Spleen (tissue), 11 donors: Measurements from ENCODE around the gene ARMC3. TPM values are rescaled to one million over a fixed set of nuclear protein-coding genes. Genes with fewer than 3 reads are reported as not detected.

ENCODE experiments used
- DNase-seq: peaks from one replicate; pipeline ENCODE4 v3.0.0-alpha.2; 2020
- H3K27ac ChIP-seq, 8 donors: fragments of 200-600 bp; sonication (generic) in 7 of 8; 1 replicate in 4 of 8; 2 replicates in 4 of 8; pipeline versions ENCODE4 v1.5.0 to v1.8.0; 2016 to 2021; ENCODE audit warnings: inconsistent platforms in 4 of 8, mild to moderate bottlenecking in 4 of 8, moderate library complexity in 1 of 8
- H3K27me3 ChIP-seq, 7 donors: fragments of 200-600 bp; sonication (generic) in 6 of 7; replicated peaks in 1 of 7; 1 replicate in 4 of 7; 2 replicates in 3 of 7; pipeline versions ENCODE4 v1.5.0 to v1.8.0; 2016 to 2021; ENCODE audit warnings: inconsistent platforms in 3 of 7, mild to moderate bottlenecking in 1 of 7
- H3K36me3 ChIP-seq, 6 donors: fragments of 200-600 bp; sonication (generic) in 5 of 6; 1 replicate in 4 of 6; 2 replicates in 2 of 6; pipeline versions ENCODE4 v1.5.0 to v1.8.0; 2016 to 2021; ENCODE audit warnings: inconsistent platforms in 2 of 6
- H3K4me1 ChIP-seq, 6 donors: fragments of 200-600 bp; sonication (generic) in 5 of 6; 1 replicate in 3 of 6; 2 replicates in 3 of 6; pipeline versions ENCODE4 v1.5.0 to v1.8.0; 2016 to 2021; ENCODE audit warnings: inconsistent platforms in 3 of 6
- H3K4me3 ChIP-seq, 8 donors: fragments of 200-600 bp; sonication (generic) in 7 of 8; 1 replicate in 4 of 8; 2 replicates in 4 of 8; pipeline versions ENCODE4 v1.5.0 to v1.8.0; 2016 to 2021; ENCODE audit warnings: inconsistent platforms in 4 of 8, mild to moderate bottlenecking in 4 of 8, moderate library complexity in 2 of 8
- H3K9me3 ChIP-seq, 8 donors: fragments of 200-600 bp; sonication (generic) in 7 of 8; 1 replicate in 4 of 8; 2 replicates in 4 of 8; pipeline versions ENCODE4 v1.5.0 to v1.8.0; 2016 to 2021; ENCODE audit warnings: inconsistent platforms in 4 of 8
- POLR2A ChIP-seq, 3 donors: fragments of 450-650 bp; IDR thresholded peaks; one replicate each; pipeline ENCODE4 v1.5.1; 2017; ENCODE audit warnings: antibody characterized with exemption in 3 of 3, mild to moderate bottlenecking in 1 of 3
- POLR2AphosphoS5 ChIP-seq, 3 donors: sonication (generic); formaldehyde crosslinking; IDR thresholded peaks; one replicate each; pipeline ENCODE4 v1.5.1; 2017; ENCODE audit warnings: antibody characterized with exemption in 3 of 3
- whole genome bisulfite sequencing, 5 donors: extraction: QIAGEN DNeasy Blood & Tissue Kit in 3 of 5; methylation state at CpG; one replicate each; pipeline versions ENCODE4 v1.1.5 to v1.1.7; 2013 to 2018; 5-methylcytosine and 5-hydroxymethylcytosine counted together
- intact Hi-C: fragments of 100-400 bp; cut with DNase I; formaldehyde crosslinking; loops from one replicate; pipeline ENCODE4 v1.15.0; 2023; ENCODE audit warnings: low total_unique reads
- polyA plus RNA-seq, 3 donors: library from polyadenylated mRNA; stranded (reverse); fragments of 200-250 nt; gene quantifications; one replicate each; pipeline ENCODE4 v1.2.1, GENCODE V29; 2013
- total RNA-seq, 7 donors: library from RNA; depleted of rRNA in 3 of 7; stranded (reverse); fragments of >200 nt in 3 of 7; fragmentation: NEBNext Ultra II Directional in 4 of 7; extraction: Animal tissue kit (Norgen Biotek cat#: 25700) in 4 of 7; gene quantifications; one replicate each; pipeline versions ENCODE4 v1.1.0 to v1.2.1, GENCODE V29; 2016 to 2021
- TF ChIP-seq, protein P1 (sequence below), 11 experiments: fragments of 200-600 bp in 7 of 11; fragments of 450-650 bp in 4 of 11; sonication (generic) in 4 of 11; IDR thresholded peaks in 8 of 11; conservative IDR thresholded peaks in 3 of 11; 1 replicate in 7 of 11; 2 replicates in 4 of 11; pipeline versions ENCODE4 v1.4.0 to v1.8.0; 2016 to 2021; ENCODE audit warnings: antibody characterized with exemption in 11 of 11, inconsistent platforms in 4 of 11, mild to moderate bottlenecking in 1 of 11
- donor health status: healthy with polysubstance abuse.
- donor health status: DM: no; HTN: no; CAD: no; lungs with moderate emphysema.
- donor health status: DM: no; HTN: no; CAD: no.
- donor health status: Bipolar disorder and iron deficiency.
- donor health status: healthy.
- donor health status: DM: no; HTN: no; CAD: no.
- donor health status: DM: yes; HTN: yes; CAD: no.

The ARMC3 gene
- total and polyA plus RNA-seq, 10 donors, result 0.66 to 0.85 TPM; not detected in 8

GRCh38 chr10:23046027-23046426, 118.2 kb downstream of the ARMC3 start:
- 49 to 70% (median 64%) methylated on average over 4 of the region's 4 CpGs for WGBS, 5 donors
- H3K36me3 ChIP-seq, result no peaks in the 10 kb centered on the region
- TF ChIP-seq, protein P1, sequence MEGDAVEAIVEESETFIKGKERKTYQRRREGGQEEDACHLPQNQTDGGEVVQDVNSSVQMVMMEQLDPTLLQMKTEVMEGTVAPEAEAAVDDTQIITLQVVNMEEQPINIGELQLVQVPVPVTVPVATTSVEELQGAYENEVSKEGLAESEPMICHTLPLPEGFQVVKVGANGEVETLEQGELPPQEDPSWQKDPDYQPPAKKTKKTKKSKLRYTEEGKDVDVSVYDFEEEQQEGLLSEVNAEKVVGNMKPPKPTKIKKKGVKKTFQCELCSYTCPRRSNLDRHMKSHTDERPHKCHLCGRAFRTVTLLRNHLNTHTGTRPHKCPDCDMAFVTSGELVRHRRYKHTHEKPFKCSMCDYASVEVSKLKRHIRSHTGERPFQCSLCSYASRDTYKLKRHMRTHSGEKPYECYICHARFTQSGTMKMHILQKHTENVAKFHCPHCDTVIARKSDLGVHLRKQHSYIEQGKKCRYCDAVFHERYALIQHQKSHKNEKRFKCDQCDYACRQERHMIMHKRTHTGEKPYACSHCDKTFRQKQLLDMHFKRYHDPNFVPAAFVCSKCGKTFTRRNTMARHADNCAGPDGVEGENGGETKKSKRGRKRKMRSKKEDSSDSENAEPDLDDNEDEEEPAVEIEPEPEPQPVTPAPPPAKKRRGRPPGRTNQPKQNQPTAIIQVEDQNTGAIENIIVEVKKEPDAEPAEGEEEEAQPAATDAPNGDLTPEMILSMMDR (IDR thresholded peaks at IDR 0.05 in 8 of 11, conservative IDR thresholded peaks at IDR 0.05 in 3 of 11), result no peak
- TF ChIP-seq POLR2A (IDR thresholded peaks at IDR 0.05) (no peak), POLR2AphosphoS5 (IDR thresholded peaks at IDR 0.05) (no peak)
- DNase-seq, result no peak
- peaks cover 0 to 4% (median 0%) of the 10 kb centered on the region in 8 donors for H3K9me3 ChIP-seq
- intact Hi-C loops, result no loop called here
- no peak overlapping the region for H3K4me3 ChIP-seq
- no peak overlapping the region for H3K27ac ChIP-seq
- no peaks in the 10 kb centered on the region for H3K4me1 ChIP-seq
- H3K27me3 ChIP-seq, result peaks cover 0 to 26% (median 0%) of the 10 kb centered on the region in 7 donors

DNA sequence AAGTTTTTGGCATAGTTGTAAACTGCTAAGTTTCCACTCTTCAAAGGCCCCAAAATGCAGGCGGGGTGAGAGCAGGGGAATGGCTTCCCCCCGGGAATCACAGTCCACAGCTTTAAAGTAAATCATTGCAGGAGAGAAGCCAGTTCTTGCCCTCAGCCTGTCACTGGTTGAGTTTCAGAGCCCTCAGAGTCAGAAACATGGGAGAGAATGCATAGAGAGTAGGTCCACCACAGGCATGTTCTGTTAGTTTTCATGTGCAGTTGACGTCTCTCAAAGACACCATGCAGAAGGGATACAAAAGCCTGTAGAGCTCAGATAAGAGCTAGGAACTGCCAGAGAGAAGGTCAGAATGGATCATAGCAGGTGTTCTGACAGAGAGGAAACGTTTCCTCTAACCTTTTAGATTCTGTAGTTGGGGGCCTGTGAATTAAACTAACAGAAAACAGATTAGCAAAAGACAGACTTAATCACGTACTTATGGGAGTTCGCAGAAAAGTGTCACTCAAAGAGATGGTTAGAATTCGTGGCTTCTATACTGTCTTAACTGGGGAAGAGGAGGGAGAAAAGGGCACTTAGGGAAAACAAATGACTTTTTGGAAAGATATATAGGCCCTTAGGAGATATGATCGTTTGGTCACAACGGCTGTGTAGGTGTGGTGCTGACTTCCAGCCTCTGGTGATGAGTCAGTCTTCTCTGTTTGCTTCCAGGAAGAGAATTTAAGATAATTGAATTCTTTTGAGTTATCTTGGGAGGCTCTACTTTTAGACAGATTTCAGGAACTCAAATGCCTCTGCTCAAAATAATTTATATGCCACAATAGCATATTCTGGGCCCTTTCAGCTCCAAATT, 119.6 kb downstream of the ARMC3 start:
- intact Hi-C loops, result no loop called here
- H3K9me3 ChIP-seq, result peaks cover 0 to 4% (median 0%) of the 10 kb centered on the region in 8 donors
- H3K4me3 ChIP-seq, result no peak overlapping the region
- H3K4me1 ChIP-seq, result no peaks in the 10 kb centered on the region
- 67 to 75% (median 71%) methylated on average over 9 of the region's 9 CpGs for WGBS, 5 donors
- peaks cover 0 to 31% (median 0%) of the 10 kb centered on the region in 7 donors for H3K27me3 ChIP-seq
- H3K36me3 ChIP-seq, result no peaks in the 10 kb centered on the region
- TF ChIP-seq POLR2A (IDR thresholded peaks at IDR 0.05) (no peak), POLR2AphosphoS5 (IDR thresholded peaks at IDR 0.05) (no peak)
- TF ChIP-seq, protein P1 (IDR thresholded peaks at IDR 0.05 in 8 of 11, conservative IDR thresholded peaks at IDR 0.05 in 3 of 11), result no peak
- H3K27ac ChIP-seq, result no peak overlapping the region
- DNase-seq, result no peak

DNA sequence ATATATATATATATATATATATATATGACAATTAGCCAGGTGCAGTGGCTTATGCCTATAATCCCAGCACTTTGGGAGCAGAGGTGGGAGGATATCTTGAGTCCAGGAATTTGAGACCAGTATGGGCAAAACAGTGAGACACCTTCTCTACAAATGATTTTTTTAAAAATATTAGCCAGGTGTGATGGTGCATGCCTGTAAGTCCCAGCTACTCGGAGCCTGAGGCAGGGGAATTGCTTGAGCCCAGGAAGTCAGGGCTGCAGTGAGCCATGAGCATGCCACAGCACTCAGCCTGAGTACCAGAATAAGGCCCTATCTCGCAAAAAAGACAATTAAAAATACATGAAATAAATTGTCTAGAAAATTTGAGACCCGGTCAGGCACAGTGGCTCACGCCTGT, 120.3 kb downstream of the ARMC3 start:
- H3K4me1 ChIP-seq, result no peaks in the 10 kb centered on the region
- intact Hi-C loops, result no loop called here
- WGBS, 5 donors, result 85 to 97% (median 89%) methylated on average over 4 of the region's 4 CpGs

GRCh38 chr10:23051278-23051677, 123.4 kb downstream of the ARMC3 start:
- Histone ChIP-seq H3K27ac (no peak overlapping the region), H3K9me3 (no peaks in the 10 kb centered on the region), H3K27me3 (peaks cover 0 to 22% (median 0%) of the 10 kb centered on the region in 7 donors), H3K4me3 (no peak overlapping the region), H3K4me1 (no peaks in the 10 kb centered on the region), H3K36me3 (no peaks in the 10 kb centered on the region)
- TF ChIP-seq POLR2A (IDR thresholded peaks at IDR 0.05) (no peak), POLR2AphosphoS5 (IDR thresholded peaks at IDR 0.05) (no peak)
- TF ChIP-seq, protein P1 (IDR thresholded peaks at IDR 0.05 in 8 of 11, conservative IDR thresholded peaks at IDR 0.05 in 3 of 11), result no peak
- intact Hi-C loops, result no loop called here
- DNase-seq, result no peak
- 91 to 97% (median 93%) methylated on average over 3 of the region's 3 CpGs for WGBS, 5 donors

More for the DNA sequence above, 120.3 kb downstream of the ARMC3 start:
- Histone ChIP-seq H3K36me3 (no peaks in the 10 kb centered on the region), H3K27ac (no peak overlapping the region), H3K27me3 (peaks cover 0 to 33% (median 0%) of the 10 kb centered on the region in 7 donors), H3K4me3 (no peak overlapping the region), H3K9me3 (peaks cover 0 to under 1% (median 0%) of the 10 kb centered on the region in 8 donors)
- DNase-seq, result no peak
- TF ChIP-seq POLR2AphosphoS5 (IDR thresholded peaks at IDR 0.05) (no peak), POLR2A (IDR thresholded peaks at IDR 0.05) (no peak)
- TF ChIP-seq, protein P1 (IDR thresholded peaks at IDR 0.05 in 8 of 11, conservative IDR thresholded peaks at IDR 0.05 in 3 of 11), result no peak
